ENCODE measurements around the gene PTP4A2.

- TF ChIP-seq GATA2 (IDR thresholded peaks at IDR 0.05; ENCODE audit: low read depth, low read length), result no peak
- TF ChIP-seq GATA3 (IDR thresholded peaks at IDR 0.05; ENCODE audit: low read depth, low read length), result no peak
These were observed 70.6 kb downstream of the PTP4A2 start for GRCh38 chr1:31867546-31867945.
